ENCODE data around the gene TKFC.

TKFC gene

GRCh38 chr11:61315260-61315659, 17.8 kb upstream of the TKFC start:
- DNase-seq (ENCODE audit: low spot score), result no peak

GRCh38 chr11:61325649-61326414, 7.2 kb upstream of the TKFC start:
- DNase-seq (ENCODE audit: low spot score), result no peak

- DNase-seq (ENCODE audit: low spot score), result no peak
These were observed 5.4 kb upstream of the TKFC start for GRCh38 chr11:61327669-61328071.

DNA sequence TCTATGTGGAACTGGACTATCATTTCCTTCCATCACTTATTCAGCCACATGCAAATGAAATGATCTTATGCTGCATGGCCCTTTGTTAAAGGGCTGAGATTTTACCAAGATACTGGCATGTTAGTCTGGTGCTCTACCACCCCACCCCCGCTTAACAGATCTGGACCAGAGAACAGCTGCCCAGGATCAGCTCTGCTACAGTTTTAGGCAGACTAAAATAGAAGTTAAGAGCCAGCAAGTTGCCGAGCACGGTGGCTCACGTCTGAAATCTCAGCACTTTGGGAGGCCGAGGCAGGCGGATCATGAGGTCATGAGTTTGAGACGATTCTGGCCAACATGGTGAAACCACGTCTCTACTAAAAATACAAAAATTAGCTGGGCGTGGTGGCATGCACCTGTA, 4.7 kb upstream of the TKFC start:
- no peak for DNase-seq (ENCODE audit: low spot score)

DNA sequence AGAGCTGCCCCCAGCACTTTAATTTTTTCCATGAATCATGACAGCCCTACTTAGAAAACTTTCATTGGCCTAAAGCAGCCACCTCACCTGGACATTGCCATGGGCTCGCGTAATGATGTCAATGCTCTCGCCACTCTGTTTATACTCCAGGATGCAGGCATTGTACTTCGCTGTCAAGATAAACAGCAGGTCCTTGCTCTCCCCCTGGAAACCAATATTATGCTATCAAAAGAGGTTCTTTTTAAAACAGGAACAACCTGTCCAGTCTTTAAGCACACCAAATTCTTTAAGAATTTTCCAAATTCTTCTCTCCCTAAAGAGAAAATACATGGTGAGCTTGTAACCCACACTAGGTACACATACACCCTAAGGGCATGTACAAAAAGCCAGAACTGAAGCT, 3.2 kb upstream of the TKFC start:
- DNase-seq (ENCODE audit: low spot score), result no peak

- DNase-seq (ENCODE audit: low spot score), result no peak
These were observed 1.4 kb upstream of the TKFC start for GRCh38 chr11:61331651-61332050.

DNA sequence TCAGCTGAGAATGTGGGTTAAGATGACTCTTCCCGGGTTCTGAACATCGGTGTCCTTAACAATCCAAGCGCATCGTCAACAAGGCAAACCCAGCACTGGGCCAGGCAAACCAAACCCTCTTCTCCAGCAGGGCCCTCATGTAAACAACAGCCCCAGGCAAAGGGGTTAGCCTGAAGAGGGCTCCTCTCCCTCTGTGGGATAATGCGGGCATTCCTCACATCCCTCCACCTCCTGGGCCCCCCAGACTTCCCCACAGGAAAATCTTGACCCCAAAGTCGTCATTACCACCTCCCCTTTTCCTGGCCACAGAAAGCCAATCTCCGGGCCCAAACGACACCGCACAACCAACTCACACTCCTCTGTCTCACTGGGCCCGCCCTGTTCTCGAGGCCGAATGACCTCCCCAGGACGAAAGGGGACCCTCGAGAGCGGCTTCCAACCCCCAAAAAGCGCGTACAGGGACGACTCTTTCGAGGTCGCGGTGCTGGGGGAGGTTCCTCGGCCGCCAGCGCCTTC, 689 bp upstream of the TKFC start:
- peak; percentile 46 for DNase-seq (ENCODE audit: low spot score)

DNA sequence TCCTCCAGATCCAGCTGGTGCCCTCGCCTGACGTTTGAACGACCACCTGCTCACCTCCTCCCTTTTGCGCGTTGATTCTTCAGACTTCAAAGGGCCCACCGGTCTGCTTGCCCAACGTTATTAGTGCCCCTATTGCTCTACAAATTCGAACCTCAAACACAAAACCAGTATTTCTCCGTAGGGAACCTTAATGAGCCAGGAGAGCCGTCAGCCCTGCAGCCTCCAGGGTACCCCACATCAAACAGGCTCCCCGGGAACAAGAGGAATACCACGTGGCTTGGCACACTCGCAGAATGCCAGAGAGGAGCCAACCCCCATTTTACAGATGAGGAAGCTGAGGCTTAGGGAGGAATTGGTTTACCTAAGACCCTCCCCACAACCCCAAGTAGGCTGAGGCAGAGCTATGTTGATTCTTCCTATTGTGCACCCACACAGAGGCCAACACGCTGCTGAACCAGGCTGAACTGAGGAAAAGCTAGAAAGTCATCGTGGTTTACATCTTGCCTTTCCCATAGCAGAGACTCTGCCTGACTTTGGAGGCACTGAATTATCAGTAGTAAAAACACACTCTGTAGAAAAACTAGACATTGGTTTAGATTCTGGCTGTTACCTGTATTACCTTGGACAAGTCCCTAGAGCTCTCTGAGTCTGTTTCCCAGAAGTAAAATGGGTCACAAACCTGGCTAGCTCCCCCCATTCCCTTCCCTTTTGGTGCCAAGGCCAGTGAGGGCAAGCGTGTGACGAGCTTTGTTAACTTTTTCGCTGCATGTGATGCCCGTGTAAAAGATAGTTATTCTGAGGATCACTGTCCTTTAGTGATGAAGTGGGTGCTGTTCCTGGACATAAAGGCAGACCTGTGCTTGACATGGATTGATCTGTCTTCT, 764 bp downstream of the TKFC start:
- DNase-seq (ENCODE audit: low spot score), result no peak

DNA sequence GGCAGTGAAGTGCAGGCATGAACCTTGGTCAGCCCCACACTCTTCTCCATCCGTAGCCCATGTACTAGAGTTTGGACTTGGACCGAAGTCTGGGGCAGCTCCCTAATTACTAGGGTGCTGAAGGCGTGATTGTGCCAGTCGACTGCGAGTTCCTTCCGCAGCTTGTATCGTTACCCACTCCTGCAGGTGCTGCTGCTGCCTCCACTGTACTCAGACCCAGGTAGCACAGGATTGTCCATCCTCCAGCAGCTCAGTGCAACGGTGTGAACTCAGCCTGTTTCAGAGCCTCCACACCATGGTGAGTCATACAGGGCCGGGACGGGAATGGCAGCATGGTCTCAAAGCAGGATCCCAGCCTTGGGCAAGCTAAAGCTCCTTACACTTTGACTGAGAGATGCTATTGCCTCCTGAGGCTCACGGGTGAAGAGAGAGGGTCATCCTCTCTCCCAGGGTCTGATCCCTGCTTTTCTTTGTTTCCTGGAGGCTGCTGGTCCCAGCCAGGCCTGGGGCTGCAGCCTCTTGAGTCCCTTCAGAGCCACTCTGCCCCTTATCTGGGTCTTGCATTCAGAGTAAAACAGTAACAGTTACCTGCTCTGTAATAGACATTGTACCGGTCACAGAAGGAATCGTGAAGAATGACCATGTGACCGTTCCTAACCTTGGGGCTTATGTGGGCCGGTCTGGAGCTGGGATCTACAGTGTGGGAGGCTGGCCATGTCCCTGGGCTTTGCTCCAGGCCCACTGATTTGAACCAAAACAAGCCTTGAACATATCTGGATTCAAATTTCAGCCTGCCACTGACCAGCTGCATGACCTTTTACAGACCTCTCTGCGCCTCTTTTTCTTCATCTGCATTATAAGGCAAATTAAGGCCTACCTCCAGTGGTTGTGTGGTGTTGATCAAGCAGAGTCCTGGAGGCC, 1.7 kb downstream of the TKFC start:
- DNase-seq (ENCODE audit: low spot score), result no peak

GRCh38 chr11:61335355-61335710, 2.3 kb downstream of the TKFC start:
- DNase-seq (ENCODE audit: low spot score), result no peak

- DNase-seq (ENCODE audit: low spot score), result peak; percentile 90
These were observed 3.3 kb downstream of the TKFC start for GRCh38 chr11:61336171-61336935.

DNA sequence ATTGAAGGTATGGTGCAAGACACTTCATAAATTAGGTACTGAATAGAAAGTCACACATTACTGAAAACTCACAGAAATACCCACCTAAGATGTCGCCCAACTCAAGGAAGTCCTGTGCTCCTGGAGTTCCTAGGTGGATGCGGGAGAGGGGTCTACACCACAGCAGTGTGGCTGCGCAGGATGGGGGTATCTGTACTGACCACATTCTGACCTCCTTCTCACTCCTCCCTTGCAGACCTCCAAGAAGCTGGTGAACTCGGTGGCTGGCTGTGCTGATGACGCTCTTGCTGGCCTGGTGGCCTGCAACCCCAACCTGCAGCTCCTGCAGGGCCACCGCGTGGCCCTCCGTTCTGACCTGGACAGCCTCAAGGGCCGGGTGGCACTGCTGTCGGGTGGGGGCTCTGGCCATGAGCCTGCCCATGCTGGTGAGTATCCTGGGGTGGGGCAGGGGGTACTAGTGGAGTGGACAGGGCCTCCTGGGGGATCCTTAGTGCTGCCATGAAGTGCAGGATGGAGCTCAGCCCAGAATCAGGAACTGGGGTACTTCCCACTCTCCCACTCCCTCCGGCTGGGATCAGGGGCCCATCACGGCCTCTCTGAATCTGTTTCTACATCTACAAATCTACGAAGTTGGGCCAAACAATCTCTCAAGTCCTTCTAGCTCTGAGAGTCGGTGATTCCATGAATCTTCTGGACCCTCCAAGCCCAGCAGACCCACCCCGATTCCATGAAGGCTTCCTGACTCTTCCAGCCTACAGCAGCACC, 4.9 kb downstream of the TKFC start:
- no peak for DNase-seq (ENCODE audit: low spot score)

DNA sequence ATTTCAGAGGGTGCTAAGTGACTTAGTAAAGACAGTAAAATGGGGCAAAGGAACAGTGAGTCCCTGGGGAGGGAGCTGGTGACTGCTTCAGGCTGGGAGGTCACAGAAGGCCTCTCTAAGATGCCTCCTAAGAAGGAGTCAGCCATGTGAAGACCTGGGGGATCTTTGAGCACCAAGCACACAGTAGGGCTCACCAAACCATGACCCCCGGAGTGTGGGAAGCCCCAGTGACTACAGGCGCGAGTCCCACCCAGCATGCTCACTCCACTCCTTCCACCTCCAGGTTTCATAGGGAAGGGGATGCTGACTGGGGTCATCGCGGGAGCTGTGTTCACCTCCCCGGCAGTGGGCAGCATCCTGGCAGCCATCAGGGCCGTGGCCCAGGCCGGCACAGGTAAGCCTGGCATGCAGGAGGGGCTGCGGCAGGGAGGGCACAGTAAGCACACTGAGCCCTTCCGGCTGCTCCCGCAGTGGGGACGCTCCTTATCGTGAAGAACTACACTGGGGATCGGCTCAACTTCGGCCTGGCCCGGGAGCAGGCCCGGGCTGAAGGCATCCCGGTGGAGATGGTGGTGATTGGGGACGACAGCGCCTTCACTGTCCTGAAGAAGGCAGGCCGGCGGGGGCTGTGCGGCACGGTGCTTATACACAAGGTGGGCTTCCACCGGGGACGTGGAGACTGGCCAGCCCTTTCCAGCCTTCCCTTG, 5.9 kb downstream of the TKFC start:
- DNase-seq (ENCODE audit: low spot score), result no peak

DNA sequence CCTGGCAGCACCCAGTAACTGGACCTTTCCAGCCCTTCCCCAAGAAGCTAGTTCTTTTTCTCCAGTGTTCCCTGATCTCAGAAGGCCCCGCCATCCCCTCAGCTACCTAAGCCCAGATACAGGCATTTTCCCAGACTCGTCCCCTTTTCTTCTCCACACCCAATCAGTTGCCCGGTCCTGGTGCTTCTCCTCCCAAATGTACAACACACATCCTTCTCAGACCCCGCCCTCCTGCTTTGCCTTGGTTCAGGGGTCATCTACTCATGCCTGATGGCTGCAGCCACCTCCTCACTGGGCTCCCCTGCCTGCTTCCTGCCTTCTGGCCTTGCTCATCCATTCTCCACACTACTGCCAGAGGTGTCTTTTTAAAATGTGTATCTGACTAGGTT, 6.5 kb downstream of the TKFC start:
- DNase-seq (ENCODE audit: low spot score), result no peak

DNA sequence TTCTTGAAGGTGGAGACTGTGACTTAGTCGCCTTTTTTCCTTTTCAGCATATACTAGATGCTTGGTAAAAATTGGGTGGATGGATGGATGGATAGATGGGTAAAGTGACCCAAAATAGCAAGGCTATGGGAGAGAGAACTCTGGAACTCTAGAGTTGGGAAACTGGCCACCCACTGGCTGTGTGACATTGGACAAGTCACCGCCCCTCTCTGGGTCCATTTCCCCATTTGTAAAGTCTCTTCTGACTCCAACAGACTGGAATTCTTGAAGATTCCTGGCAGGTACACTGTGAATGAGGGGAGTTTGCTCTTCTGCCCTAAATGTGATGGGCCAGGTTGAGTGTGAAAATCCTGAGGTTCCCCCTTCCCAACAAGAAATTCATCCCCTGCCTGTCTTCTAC, 8.0 kb downstream of the TKFC start:
- no peak for DNase-seq (ENCODE audit: low spot score)

GRCh38 chr11:61341706-61342105, 8.7 kb downstream of the TKFC start:
- no peak for DNase-seq (ENCODE audit: low spot score)

DNA sequence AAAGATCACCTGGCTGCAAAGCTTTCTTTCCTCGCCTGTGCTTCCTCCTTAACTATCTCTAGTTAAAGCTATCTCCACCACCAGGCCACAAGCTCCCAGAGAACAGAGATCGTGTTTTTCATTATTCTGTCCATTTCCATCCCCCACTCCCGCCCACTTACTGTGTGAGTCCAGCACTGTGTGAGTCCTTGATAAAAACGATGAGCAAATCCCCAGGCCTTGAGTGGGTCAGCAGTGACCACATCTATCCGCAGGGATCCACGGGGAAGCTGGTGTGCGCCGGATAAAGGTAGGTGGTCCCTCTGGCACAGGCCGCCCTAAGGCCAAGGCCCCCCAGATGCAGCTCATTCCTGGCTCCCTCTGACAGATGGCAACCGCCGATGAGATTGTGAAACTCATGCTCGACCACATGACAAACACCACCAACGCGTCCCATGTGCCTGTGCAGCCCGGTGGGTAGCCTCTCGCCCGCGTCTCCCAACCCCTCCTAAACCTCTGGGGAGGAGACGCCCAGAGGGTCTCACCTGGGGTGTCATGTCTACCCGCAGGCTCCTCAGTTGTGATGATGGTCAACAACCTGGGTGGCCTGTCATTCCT, 9.3 kb downstream of the TKFC start:
- no peak for DNase-seq (ENCODE audit: low spot score)

DNA sequence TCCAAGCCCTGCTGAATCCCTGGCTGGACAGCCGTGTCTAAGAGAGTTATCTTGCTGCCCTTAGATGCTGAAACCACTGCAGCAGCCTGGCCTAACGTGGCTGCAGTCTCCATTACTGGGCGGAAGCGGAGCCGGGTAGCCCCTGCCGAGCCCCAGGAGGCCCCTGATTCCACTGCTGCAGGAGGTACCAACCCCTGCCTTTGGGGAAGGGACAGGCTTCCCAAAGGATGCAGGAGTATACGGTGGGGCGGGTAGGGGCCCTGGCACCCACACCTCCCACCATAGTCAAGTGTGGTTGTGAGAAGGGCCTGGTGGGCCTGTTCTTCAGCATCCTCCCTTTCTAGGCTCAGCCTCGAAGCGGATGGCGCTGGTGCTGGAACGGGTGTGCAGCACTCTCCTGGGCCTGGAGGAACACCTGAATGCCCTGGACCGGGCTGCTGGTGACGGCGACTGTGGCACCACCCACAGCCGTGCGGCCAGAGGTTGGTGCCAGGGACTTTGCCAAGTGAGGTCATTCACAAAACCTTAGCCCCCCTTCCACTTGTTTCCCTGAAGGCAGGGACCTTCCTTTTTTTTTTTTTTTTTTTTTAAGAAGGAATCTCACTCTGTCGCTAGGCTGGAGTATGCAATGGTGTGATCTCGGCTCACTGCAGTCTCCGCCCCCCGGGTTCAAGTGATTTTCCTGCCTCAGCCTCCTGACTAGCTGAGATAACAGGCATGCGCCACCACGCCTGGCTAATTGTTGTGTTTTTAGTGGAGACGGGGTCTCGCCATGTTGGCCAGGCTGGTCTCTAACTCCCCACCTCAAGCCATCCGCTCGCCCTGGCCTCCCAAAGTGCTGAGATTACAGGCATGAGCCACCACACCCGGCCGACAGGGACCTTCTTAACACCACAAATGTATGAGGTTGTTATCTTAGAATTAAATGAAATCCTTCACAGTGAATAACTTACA, 11.0 kb downstream of the TKFC start:
- DNase-seq (ENCODE audit: low spot score), result no peak

All from D341Med (cell line).